Ishikawa (cell line): ENCODE measurements around the gene GID8.

ENCODE experiments used
- CEBPB ChIP-seq: IDR thresholded peaks from 2 replicates; pipeline ENCODE4 v1.6.1; 2012
- CREB1 ChIP-seq: IDR thresholded peaks from 2 replicates; pipeline ENCODE4 v1.6.1; 2012; ENCODE audit warnings: low read depth
- EGR1 ChIP-seq: IDR thresholded peaks from 2 replicates; pipeline ENCODE4 v1.6.1; 2012
- EP300 ChIP-seq: IDR thresholded peaks from 2 replicates; pipeline ENCODE4 v1.6.1; 2012; ENCODE audit warnings: borderline replicate concordance
- FOXM1 ChIP-seq: IDR thresholded peaks from 2 replicates; pipeline ENCODE4 v1.6.1; 2012; ENCODE audit warnings: low read depth, borderline replicate concordance
- NFIC ChIP-seq: IDR thresholded peaks from 2 replicates; pipeline ENCODE4 v1.6.1; 2012
- RAD21 ChIP-seq: IDR thresholded peaks from 2 replicates; pipeline ENCODE4 v1.6.1; 2012; ENCODE audit warnings: low read depth
- TAF1 ChIP-seq: IDR thresholded peaks from 2 replicates; pipeline ENCODE4 v1.6.1; 2012; ENCODE audit warnings: low read depth, mild to moderate bottlenecking
- TCF12 ChIP-seq: IDR thresholded peaks from 2 replicates; pipeline ENCODE4 v1.6.1; 2012; ENCODE audit warnings: low read depth
- TEAD4 ChIP-seq: IDR thresholded peaks from 2 replicates; pipeline ENCODE4 v1.6.1; 2012
- YY1 ChIP-seq: IDR thresholded peaks from 2 replicates; pipeline ENCODE4 v1.6.1; 2012; ENCODE audit warnings: low read depth
- ZBTB7A ChIP-seq: IDR thresholded peaks from 2 replicates; pipeline ENCODE4 v1.6.1; 2012; ENCODE audit warnings: low read depth
- TF ChIP-seq, protein P1 (sequence below): IDR thresholded peaks from 2 replicates; pipeline ENCODE4 v1.6.1; 2012
- TF ChIP-seq, protein P2 (sequence below): IDR thresholded peaks from 2 replicates; pipeline ENCODE4 v1.6.1; 2012; ENCODE audit warnings: low read depth, mild to moderate bottlenecking
- TF ChIP-seq, protein P3 (sequence below): IDR thresholded peaks from 2 replicates; pipeline ENCODE4 v1.6.1; 2012

The GID8 gene

DNA sequence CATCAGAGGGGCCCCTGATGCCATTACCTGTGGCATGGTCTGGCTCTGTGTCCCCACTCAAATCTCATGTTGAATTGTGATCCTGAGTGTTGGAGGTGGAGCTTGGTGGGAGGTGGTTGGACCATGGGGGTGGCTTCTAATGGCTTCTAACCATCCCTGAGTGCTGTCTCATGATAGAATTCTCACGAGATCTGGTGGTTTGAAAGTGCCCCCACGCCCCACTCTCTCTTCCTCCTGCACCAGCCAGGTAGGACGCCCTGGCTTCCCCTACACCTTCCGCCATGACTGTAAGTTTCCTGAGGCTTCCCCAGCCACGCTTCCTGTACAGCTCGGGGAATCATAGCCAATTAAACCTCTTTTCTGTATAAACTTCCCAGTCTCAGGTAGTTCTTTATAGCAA lies 53.9 kb downstream of the GID8 start:
- TF ChIP-seq NFIC (no peak), RAD21 (no peak), ZBTB7A (no peak), EP300 (no peak), EGR1 (no peak), CEBPB (no peak), YY1 (no peak), FOXM1 (no peak)
- TF ChIP-seq, protein P1, sequence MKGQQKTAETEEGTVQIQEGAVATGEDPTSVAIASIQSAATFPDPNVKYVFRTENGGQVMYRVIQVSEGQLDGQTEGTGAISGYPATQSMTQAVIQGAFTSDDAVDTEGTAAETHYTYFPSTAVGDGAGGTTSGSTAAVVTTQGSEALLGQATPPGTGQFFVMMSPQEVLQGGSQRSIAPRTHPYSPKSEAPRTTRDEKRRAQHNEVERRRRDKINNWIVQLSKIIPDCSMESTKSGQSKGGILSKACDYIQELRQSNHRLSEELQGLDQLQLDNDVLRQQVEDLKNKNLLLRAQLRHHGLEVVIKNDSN: no peak
- TF ChIP-seq, protein P2, sequence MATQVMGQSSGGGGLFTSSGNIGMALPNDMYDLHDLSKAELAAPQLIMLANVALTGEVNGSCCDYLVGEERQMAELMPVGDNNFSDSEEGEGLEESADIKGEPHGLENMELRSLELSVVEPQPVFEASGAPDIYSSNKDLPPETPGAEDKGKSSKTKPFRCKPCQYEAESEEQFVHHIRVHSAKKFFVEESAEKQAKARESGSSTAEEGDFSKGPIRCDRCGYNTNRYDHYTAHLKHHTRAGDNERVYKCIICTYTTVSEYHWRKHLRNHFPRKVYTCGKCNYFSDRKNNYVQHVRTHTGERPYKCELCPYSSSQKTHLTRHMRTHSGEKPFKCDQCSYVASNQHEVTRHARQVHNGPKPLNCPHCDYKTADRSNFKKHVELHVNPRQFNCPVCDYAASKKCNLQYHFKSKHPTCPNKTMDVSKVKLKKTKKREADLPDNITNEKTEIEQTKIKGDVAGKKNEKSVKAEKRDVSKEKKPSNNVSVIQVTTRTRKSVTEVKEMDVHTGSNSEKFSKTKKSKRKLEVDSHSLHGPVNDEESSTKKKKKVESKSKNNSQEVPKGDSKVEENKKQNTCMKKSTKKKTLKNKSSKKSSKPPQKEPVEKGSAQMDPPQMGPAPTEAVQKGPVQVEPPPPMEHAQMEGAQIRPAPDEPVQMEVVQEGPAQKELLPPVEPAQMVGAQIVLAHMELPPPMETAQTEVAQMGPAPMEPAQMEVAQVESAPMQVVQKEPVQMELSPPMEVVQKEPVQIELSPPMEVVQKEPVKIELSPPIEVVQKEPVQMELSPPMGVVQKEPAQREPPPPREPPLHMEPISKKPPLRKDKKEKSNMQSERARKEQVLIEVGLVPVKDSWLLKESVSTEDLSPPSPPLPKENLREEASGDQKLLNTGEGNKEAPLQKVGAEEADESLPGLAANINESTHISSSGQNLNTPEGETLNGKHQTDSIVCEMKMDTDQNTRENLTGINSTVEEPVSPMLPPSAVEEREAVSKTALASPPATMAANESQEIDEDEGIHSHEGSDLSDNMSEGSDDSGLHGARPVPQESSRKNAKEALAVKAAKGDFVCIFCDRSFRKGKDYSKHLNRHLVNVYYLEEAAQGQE: no peak
- TF ChIP-seq, protein P3, sequence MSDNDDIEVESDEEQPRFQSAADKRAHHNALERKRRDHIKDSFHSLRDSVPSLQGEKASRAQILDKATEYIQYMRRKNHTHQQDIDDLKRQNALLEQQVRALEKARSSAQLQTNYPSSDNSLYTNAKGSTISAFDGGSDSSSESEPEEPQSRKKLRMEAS: no peak

DNA sequence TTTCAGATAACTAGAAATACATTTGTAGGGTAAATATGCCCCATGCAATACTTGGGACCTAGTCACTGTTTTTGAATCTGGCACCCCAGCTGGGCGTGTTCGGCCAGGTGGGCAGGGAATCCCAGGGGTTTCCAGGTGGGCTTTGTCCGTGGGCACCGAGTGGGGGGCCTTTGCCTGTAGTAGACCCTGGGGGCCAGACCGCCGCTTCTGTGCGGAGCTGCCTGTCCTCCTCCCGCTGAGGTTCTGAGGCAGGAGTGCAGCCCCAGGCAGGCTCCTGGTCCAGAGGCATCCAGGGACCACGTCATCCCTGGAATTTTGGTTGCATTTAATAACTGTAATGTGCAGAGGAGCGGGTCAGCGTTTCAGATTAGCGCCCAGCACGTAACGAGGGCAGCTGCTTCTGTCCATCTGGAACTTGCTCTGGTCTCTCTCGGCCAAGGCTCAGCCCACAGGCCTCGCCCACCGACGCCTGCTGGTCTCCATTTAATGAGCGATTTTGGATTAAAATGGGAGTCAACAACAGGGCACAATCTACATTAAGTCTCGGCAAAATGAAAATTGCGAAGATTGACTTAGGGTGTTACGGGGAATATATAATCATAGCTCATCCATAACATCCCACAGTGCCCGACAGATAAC lies 56.0 kb downstream of the GID8 start:
- TF ChIP-seq, protein P2: no peak
- TF ChIP-seq CEBPB: no peak
- no peak for TF ChIP-seq CREB1

GRCh38 chr20:62994869-62995281 lies 56.9 kb downstream of the GID8 start:
- TF ChIP-seq NFIC (no peak), CREB1 (no peak)

DNA sequence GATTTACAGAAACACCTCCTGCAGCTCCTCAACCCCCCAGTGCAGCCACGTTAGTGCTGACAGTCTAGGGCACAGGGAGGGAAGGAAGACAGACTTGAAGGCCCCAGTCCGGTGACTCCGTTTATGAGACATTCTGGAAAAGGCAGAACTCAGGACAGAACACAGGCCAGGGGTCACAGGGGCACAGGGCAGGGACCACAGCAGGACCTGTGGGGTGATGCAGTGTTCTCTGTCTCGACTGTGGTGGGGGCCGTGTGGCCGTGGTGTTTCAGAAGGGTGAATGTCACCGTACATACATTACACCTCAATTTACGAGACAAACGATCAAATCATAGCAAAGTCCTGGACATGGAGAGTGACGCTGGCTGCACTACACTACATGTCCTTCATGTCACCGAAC lies 57.5 kb downstream of the GID8 start:
- TF ChIP-seq YY1: no peak
- TF ChIP-seq CEBPB: no peak
- TF ChIP-seq FOXM1: no peak
- TF ChIP-seq, protein P1: no peak
- TF ChIP-seq TCF12: no peak
- no peak for TF ChIP-seq ZBTB7A
- no peak for TF ChIP-seq NFIC
- TF ChIP-seq EGR1: no peak
- no peak for TF ChIP-seq TEAD4
- no peak for TF ChIP-seq EP300
- TF ChIP-seq, protein P3: no peak
- no peak for TF ChIP-seq TAF1
- TF ChIP-seq CREB1: no peak

- TF ChIP-seq TEAD4 (no peak), TAF1 (no peak), CREB1 (no peak), TCF12 (no peak), EP300 (no peak), ZBTB7A (no peak), CEBPB (no peak), EGR1 (no peak), YY1 (no peak), NFIC (no peak), RAD21 (no peak), FOXM1 (no peak)
- TF ChIP-seq, protein P1: no peak
- TF ChIP-seq, protein P3: no peak
These were observed 58.1 kb downstream of the GID8 start for GRCh38 chr20:62995898-62996595.
